Body of pancreas (tissue), 4 donors: ENCODE measurements around the gene DERL2. TPM values are rescaled to one million over a fixed set of nuclear protein-coding genes. Genes with fewer than 3 reads are reported as not detected.
A peak's percentile ranks its signal among the peaks of the same experiment; 100 is the strongest.

Experiments used
- ATAC-seq: fragments of 150-250 bp; one replicate; pipeline ENCODE4 v1.9.1; 2016
- DNase-seq, 4 donors: peaks; one replicate each; pipeline ENCODE4 v3.0.0-alpha.2; 2019
- H3K27ac ChIP-seq, 4 donors: fragments of 200-600 bp; sonication (generic); 1 replicate in 3 of 4; 2 replicates in 1 of 4; pipeline versions ENCODE4 v1.5.1 to v1.6.1; 2016 to 2019; ENCODE audit warnings: mild to moderate bottlenecking in 1 of 4, mixed read lengths in 1 of 4, moderate library complexity in 1 of 4
- H3K27me3 ChIP-seq, 2 donors: fragments of 200-600 bp; sonication (generic); one replicate each; pipeline ENCODE4 v1.6.0; 2016; ENCODE audit warnings: mild to moderate bottlenecking in 1 of 2
- H3K36me3 ChIP-seq, 2 donors: fragments of 200-600 bp; sonication (generic); replicated peaks in 1 of 2; 2 replicates each; pipeline ENCODE4 v1.5.1; 2016; ENCODE audit warnings: low read depth in 2 of 2; ENCODE audit not compliant: insufficient read depth in 1 of 2
- H3K4me1 ChIP-seq: fragments of 200-600 bp; sonication (generic); one replicate; pipeline ENCODE4 v1.6.0; 2016
- H3K4me3 ChIP-seq, 2 donors: fragments of 200-600 bp; sonication (generic); 1 replicate in 1 of 2; 2 replicates in 1 of 2; pipeline ENCODE4 v1.5.1; 2016 to 2019
- H3K9me3 ChIP-seq, 3 donors: fragments of 200-600 bp; sonication (generic); 1 replicate in 2 of 3; 2 replicates in 1 of 3; pipeline ENCODE4 v1.5.1; 2016
- CTCF ChIP-seq, 7 experiments: fragments of 450-650 bp in 4 of 7; fragments of 200-600 bp in 3 of 7; sonication (generic) in 3 of 7; IDR thresholded peaks; one replicate each; pipeline ENCODE4 v1.5.1; 2016 to 2019; ENCODE audit warnings: antibody characterized with exemption in 7 of 7
- POLR2A ChIP-seq, 3 donors: fragments of 450-650 bp; IDR thresholded peaks; one replicate each; pipeline ENCODE4 v1.6.1; 2016; ENCODE audit warnings: antibody characterized with exemption in 3 of 3, mild to moderate bottlenecking in 2 of 3
- WGBS, 2 donors: methylation state at CpG; one replicate each; pipeline ENCODE4 v1.1.5; 2017; 5-methylcytosine and 5-hydroxymethylcytosine counted together
- intact Hi-C: fragments of 100-400 bp; cut with DNase I; formaldehyde crosslinking; loops from one replicate; pipeline ENCODE4 v1.15.1; 2023
- total RNA-seq, 2 donors: library from RNA; depleted of rRNA; stranded (reverse); fragments of >200 nt; gene quantifications; one replicate each; pipeline ENCODE4 v1.1.0, GENCODE V29; 2016

DERL2 gene
- total RNA-seq, 2 donors from 2014 or later = 25.4 to 42.5 TPM

- TF ChIP-seq POLR2A (IDR thresholded peaks at IDR 0.05) (no peak), CTCF (IDR thresholded peaks at IDR 0.05) (no peak)
- intact Hi-C loops = no loop called here
These were observed 20.3 kb upstream of the DERL2 start for GRCh38 chr17:5506307-5506706.

GRCh38 chr17:5502552-5502951, 16.6 kb upstream of the DERL2 start:
- 90 to 94% methylated on average over 4 of the region's 4 CpGs for WGBS, 2 donors

More at GRCh38 chr17:5506307-5506706, 20.3 kb upstream of the DERL2 start:
- no peak for ATAC-seq
- Histone ChIP-seq H3K27me3 (no peaks in the 10 kb centered on the region), H3K27ac (no peak overlapping the region), H3K9me3 (no peaks in the 10 kb centered on the region), H3K36me3 (no peaks in the 10 kb centered on the region), H3K4me1 (no peaks in the 10 kb centered on the region), H3K4me3 (no peak overlapping the region)
- 78 to 86% methylated on average over 5 of the region's 5 CpGs for WGBS, 2 donors
- no peak for DNase-seq

GRCh38 chr17:5501685-5502084, 15.7 kb upstream of the DERL2 start:
- Histone ChIP-seq H3K27me3 (peaks cover 0 to 10% of the 10 kb centered on the region in 2 donors), H3K4me3 (no peak overlapping the region), H3K9me3 (no peaks in the 10 kb centered on the region), H3K36me3 (no peaks in the 10 kb centered on the region), H3K27ac (no peak overlapping the region), H3K4me1 (peaks cover 17% of the 10 kb centered on the region)
- ATAC-seq (no peak), DNase-seq (no peak)
- WGBS, 2 donors = 75 to 78% methylated on average over 7 to 8 of the region's 8 CpGs
- TF ChIP-seq CTCF (IDR thresholded peaks at IDR 0.05) = no peak
- no peak for TF ChIP-seq POLR2A (IDR thresholded peaks at IDR 0.05)
- intact Hi-C loops = no loop called here

More at GRCh38 chr17:5502552-5502951, 16.6 kb upstream of the DERL2 start:
- no peak overlapping the region for H3K27ac ChIP-seq
- H3K9me3 ChIP-seq = no peaks in the 10 kb centered on the region
- H3K27me3 ChIP-seq = peaks cover 0 to 10% of the 10 kb centered on the region in 2 donors
- intact Hi-C loops = no loop called here
- peaks cover 17% of the 10 kb centered on the region for H3K4me1 ChIP-seq
- DNase-seq = no peak
- ATAC-seq = no peak
- H3K4me3 ChIP-seq = no peak overlapping the region
- TF ChIP-seq CTCF (IDR thresholded peaks at IDR 0.05) = no peak
- no peak for TF ChIP-seq POLR2A (IDR thresholded peaks at IDR 0.05)
- no peaks in the 10 kb centered on the region for H3K36me3 ChIP-seq

- no peak for TF ChIP-seq CTCF (IDR thresholded peaks at IDR 0.05)
- no peak for TF ChIP-seq POLR2A (IDR thresholded peaks at IDR 0.05)
- H3K4me3 ChIP-seq = peak overlapping the region in 1 of 2 donors; percentile 27
- peaks cover 0 to 10% of the 10 kb centered on the region in 2 donors for H3K27me3 ChIP-seq
- H3K27ac ChIP-seq = no peak overlapping the region
- no peaks in the 10 kb centered on the region for H3K9me3 ChIP-seq
- no peaks in the 10 kb centered on the region for H3K36me3 ChIP-seq
- peaks cover 17% of the 10 kb centered on the region for H3K4me1 ChIP-seq
- intact Hi-C loops = no loop called here
- 0 to 2% methylated on average over 10 to 67 of the region's 67 CpGs for WGBS, 2 donors
- peak; percentile 44 to 75 (median 70) for DNase-seq
- ATAC-seq = peak; percentile 76
These were observed 14.8 kb upstream of the DERL2 start for GRCh38 chr17:5500589-5501391.

GRCh38 chr17:5500247-5500588, 14.2 kb upstream of the DERL2 start:
- no peak overlapping the region for H3K27ac ChIP-seq
- H3K4me3 ChIP-seq = no peak overlapping the region
- WGBS, 2 donors = 1% methylated on average over 15 to 18 of the region's 18 CpGs
- H3K27me3 ChIP-seq = peaks cover 0 to 10% of the 10 kb centered on the region in 2 donors
- ATAC-seq (no peak), DNase-seq (no peak)
- peaks cover 17% of the 10 kb centered on the region for H3K4me1 ChIP-seq
- H3K9me3 ChIP-seq = no peaks in the 10 kb centered on the region
- no peak for TF ChIP-seq CTCF (IDR thresholded peaks at IDR 0.05)
- no peak for TF ChIP-seq POLR2A (IDR thresholded peaks at IDR 0.05)
- intact Hi-C loops = no loop called here
- H3K36me3 ChIP-seq = no peaks in the 10 kb centered on the region
